Fibroblast of skin of left quadriceps (primary cell): ENCODE results near the gene MXRA7.

ENCODE experiments used
- DNase-seq, 2 experiments: peaks; one replicate each; pipeline ENCODE4 v3.0.0-alpha.2; 2013; ENCODE audit warnings: low read depth in 2 of 2

Gene MXRA7

DNA sequence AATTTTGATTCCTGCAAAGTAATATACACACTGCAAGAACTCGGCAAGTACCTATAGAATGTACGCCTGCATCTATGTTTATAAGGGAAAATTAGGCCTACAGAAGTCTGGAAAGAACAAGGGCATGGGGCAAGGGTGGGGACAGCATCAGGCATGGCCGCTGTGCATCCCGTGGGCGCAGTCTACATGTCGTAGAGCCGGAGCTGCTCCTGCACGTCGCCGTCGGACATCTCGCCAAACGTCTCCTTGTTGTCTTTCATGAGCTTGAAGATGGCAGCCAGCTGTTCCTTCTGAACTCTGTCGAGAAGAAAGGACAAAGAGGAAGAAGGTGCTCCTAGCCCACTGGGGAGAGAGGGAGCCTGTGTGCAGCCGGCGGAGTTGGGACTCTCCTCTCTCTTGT, 33.4 kb downstream of the MXRA7 start:
- DNase-seq = no peak

DNA sequence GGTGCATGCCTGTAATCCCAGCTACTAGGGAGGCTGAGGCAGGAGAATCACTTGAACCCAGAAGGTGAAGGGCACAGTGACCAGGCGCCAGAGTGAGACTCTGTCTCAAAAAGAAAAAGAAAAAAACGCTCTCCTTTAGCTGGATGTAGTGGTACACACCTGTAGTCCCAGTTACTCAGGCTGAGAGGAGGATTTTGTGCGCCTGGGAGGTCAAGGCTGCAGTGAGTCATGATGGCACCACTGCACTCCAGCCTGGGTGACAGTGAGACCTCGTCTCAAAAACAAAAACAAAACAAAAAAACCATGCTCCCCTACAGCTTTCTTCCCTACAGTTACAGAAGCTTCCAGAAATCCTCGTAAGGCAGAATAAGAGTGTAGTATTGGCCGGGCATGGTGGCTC, 34.1 kb downstream of the MXRA7 start:
- DNase-seq = no peak

DNA sequence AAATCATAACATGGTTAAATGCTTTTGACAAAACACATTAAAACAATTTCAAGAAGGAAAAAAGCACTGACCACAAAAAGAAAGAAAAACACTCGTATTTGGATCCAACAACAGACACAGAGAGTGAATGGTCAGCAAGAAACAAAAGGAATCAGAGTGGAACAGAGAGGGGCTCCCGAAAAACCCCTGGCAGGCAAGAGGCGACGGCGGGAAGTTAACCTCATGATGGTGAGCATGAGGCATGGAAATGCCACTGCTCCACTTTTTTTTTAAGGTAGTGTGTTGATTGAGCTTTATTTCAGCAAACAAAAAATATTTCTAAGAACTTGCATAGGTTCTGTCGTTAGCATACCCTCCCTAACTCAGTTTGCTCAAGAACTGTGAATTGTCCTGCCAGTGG, 35.1 kb downstream of the MXRA7 start:
- DNase-seq = no peak

DNA sequence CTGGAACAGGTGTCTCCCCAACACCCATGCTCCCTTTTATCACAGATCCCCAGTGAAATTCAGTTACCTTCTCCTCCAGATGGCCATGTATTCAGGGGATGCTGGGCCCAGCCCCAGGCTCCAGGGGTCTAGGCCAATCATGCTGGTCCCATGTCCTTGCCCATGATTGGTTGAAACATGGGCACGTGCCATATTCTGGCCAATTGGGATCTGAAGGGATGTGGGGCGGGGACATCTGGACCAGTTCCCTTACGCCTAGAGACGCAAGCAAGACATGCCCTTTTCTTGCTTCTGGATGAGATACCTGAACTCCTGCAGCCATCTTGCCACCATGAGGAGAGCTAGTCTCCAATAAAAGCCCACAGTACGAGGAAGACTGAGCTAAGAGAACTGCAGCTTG, 36.2 kb downstream of the MXRA7 start:
- DNase-seq = no peak

DNA sequence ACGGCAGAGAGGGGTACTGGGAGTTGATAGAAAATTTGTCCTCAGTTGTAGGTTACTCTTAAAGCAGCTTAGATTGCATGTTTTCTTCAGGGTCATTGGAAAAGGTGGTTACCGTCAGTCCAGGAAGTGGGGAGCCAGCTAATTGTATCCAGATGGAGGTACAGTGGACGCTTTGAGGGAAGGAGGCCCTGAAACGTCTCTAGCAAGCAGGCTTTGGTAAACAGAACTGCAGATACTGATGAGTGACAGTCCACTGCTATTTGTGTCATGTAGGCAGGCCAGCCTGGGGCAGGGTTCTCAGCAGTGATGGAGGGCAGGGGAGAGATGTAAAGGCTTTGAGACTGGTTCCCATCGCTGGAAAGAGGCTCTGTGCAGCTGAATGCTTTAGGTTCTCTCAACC, 37.0 kb downstream of the MXRA7 start:
- DNase-seq = peak; percentile 26 to 34

DNA sequence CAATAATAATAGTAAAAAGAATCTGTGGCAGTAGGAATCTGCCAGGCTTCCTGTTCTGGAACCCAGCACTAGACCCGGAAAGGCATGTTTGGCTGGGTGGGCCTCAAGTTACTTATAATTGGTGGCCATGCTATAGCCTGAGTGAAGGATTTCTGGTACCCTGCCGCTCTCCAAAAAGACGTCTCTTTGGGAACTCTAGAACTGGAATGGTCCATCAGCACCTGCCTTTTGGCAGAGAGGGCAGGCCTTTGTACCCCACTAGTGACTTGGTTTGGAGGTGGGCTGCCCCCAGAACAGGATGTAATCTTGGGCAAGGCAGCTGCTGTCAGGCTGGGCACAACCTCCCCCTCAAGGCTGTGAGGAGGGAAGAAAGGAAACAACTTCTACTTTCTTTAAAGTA, 37.9 kb downstream of the MXRA7 start:
- no peak for DNase-seq

DNA sequence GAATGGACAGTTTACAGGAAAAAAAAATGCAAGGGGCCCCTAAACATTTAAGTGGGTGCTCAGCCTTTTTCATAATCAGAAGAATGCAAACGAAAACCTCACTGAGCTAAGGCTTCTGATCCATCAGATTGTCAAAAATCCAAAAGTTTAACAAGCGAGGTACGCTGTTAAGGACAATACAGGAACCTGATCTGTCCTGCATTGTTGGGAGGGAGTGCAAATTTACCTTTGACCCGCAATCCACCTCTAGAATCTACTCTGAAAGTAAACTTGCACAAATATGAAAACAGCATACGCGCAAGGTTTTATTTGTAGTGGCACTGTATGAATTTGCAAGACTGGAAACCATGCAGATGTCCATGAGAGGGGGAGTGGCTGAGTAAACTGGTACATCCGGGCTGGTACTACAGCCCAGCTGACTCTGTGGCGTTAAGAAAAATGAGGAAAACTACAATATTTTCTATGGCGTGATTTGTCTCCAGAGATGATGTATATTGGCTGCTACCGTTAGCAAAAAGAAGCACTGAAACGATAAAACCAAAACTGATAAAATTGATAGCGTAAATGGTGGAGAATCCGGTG, 38.4 kb downstream of the MXRA7 start:
- no peak for DNase-seq

DNA sequence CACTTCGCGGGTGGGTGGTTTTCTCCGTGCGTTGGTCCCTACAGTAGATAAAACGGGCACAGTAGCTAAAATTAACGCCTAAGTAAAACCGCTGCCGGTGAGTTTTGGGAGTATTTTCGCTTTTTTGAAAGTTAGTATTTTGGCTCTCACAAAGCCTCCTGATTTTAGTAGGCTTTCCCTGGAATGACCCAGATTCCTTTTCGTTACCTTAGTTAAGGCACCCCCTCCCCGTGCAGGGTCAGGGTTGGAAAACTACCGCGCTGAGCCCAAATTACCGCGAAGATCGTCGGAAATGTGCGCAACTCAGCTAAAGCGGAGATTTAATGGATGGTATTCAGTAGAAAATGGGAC, 38.9 kb downstream of the MXRA7 start:
- DNase-seq = no peak

DNA sequence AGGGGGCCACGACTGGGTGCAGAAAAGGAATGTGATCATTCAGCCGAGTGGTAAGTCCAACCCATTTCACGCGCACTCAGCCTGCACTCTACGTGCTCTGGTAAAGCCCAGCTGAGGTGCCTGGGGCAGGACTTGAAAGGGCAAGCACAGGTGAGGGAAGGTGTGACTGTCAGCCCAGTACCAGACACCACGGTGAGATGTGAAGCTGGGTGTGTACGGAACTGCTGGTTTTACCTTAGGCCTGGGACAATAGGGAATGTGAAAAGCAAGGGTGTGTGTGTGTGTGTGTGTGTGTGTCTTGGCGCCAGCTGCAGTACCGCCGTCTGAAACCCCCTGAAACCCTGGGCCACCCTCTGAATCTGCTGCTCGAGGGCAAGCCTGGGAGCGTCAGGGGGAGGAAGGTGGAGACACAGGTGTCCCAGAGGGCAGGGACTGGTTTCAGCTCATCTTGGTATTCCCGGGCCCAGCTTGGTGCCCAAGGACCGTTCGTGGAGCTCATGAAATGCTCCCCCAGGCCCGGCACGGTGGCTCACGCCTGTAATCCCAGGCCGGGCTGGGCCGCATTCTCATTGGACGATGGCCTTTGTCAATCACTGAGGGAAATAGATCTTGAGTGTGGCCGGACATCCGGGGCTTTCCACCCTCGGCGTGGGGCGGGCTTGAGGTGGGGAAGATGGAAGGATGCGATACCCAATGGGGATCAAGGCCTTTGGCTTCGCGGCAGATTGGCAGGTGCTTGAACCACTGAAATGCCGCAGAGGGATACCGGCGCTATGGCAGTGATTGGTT, 39.4 kb downstream of the MXRA7 start:
- DNase-seq = peak; percentile 100

DNA sequence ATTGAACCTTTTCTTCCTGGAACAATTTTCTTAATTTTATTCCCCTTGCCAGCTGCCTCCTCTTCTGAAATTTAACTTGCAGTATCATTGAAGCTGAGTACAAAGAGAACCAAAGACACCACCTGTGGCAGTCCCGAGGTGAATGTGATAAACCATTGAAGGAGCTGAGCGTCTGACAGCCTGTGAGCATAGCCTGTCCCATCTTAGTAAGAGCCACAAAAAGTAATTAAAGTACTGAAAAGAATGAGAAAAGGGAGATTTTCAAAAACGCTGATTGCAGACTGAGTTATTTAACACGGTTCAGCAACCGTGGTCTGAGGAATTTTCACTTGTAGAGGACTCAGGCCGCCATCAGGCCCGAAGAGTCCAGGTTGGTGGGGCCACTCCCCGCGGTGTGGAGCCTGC, 40.0 kb downstream of the MXRA7 start:
- no peak for DNase-seq

DNA sequence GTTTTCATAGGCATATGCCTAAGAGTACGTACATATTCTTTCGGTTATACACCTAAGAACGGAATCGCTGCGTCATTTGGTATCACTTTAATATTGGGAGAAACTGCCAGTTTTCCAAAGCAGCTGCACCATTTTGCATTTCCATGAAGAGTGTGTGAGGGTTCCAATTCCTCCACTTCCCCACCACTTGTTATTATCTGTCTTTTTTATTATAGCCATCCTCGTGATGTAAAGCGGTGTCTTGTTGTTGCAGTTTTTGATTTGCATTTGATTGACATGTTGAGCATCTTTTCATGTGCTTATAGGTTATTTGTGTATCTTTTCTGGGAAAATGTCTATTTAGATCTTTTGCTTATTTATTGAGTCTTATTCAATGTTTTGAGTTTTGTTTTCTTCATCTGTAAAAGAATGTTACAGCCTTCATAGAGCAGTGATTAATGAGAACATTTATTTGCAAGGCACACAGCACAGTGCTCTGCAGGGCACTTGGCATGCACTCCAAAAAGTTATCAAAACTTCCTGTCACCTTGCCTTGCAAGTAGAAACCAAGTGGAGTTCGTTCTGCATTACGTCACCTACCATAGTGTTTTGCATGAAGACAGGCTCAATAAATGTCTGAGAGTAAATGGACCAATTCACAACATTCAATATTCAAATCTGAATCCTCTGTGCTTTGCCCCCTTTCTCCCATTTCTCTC, 40.6 kb downstream of the MXRA7 start:
- DNase-seq = no peak

DNA sequence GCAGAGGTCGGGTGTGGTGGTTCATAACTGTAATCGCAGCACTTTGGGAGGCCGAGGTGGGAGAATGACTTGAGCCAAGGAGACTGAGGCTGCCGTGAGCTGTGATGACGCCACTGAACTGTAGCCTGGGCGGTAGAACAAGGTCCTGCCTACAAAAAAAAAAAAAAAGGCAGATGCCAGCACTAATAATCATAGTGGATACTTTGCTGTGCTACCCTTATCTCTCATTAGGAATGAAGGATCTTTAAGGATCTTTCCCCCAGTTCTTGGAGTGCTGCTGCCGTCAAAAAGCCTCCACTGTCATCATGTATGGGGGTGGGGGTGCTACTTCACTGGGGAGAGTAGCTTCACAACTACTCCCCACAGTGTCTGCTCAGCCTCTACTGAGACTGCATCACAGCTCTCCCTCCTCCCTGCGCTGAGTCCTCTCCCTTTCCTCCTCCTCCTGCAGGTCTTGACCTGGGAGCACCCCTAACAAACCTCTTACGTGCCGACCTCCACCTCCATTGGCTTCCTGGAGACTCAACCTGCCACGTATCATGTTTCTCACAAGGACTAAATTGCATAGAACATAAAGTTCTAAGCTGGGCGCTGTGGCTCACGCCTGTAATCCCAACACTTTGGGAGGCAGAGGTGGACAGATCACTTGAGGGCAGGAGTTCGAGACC, 42.8 kb downstream of the MXRA7 start:
- no peak for DNase-seq

DNA sequence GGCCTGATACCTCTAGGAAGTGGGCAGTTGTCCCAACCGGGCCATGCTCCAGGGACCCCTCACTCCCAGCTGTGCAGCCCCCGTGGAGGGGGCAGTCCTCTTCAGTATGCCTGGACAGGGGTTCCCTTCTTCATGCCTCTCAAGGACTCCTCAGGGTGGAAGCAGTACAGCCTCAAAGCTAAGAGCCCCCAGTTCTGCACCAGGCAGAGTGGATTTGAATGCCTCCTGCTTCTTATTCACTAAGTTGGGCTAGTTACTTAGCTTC, 43.3 kb downstream of the MXRA7 start:
- no peak for DNase-seq

DNA sequence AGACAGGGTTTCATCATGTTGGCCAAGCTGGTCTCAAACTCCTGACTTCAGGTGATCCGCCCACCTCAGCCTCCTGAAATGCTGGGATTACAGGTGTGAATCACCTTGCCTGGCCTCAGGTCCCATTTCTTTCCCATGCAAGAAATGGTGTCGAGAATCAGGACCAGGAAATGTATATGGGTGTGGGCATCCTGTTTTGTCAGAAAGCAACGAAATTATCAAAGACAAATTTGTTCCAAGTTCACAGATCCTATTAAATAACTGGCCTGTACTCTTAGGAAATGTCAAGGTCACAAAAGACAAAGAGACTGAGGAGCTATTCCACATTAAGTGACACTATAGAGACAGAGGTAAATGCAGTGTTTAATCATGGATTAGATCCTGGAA, 50.1 kb downstream of the MXRA7 start:
- DNase-seq = no peak

DNA sequence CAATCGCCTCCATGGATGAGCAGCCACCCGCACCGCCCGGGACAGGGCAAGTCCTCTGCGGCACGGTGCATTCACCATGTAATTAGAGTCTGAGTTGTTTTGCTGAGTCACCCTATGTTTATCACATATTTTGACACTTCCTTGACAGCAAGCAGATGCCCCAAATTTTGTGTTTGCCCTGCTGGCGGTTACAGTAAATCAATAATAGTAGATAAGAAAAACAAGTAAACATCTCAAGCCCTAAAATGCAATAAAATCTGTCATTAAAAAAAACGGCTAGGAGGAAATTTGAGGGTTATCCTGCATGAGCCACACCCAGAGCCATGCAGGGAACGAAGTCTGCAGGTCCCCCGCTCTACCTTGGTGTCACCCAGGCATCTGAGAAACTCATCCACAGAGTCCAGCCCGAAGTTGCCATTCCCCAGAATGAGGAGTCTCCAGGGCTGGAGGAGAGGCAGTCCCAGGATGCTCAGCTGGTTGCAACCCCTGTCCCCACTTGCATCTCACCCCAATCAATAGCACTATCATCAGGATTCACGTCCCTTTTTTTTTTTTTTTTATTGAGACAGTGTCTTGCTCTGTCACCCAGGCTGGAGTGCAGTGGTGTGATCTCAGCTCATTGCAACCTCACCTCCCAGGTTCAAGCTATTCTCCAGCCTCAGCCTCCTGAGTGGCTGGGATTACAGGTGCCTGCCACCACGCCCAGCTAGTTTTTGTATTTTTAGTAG, 50.7 kb downstream of the MXRA7 start:
- DNase-seq = no peak

DNA sequence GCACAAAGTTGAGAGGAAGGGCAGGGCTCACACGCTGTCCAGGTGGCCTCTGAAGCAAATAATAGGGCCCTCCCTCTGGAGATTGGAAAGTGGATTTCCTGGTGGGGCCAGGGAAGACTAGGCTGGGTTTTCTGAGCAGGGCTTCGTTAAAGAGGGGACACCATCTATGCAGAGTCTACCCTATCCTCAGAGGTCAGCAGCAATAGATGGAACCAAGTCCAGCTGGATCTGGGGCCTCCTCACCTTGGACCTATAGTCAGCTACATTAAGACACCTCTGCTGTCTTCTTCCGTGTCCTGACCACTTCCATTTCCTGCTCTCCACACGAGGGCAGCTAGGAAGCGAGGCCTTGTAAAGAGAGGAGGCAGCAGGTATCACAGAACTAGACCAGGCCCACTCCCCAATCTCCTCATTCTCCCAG, 52.5 kb downstream of the MXRA7 start:
- DNase-seq = no peak

DNA sequence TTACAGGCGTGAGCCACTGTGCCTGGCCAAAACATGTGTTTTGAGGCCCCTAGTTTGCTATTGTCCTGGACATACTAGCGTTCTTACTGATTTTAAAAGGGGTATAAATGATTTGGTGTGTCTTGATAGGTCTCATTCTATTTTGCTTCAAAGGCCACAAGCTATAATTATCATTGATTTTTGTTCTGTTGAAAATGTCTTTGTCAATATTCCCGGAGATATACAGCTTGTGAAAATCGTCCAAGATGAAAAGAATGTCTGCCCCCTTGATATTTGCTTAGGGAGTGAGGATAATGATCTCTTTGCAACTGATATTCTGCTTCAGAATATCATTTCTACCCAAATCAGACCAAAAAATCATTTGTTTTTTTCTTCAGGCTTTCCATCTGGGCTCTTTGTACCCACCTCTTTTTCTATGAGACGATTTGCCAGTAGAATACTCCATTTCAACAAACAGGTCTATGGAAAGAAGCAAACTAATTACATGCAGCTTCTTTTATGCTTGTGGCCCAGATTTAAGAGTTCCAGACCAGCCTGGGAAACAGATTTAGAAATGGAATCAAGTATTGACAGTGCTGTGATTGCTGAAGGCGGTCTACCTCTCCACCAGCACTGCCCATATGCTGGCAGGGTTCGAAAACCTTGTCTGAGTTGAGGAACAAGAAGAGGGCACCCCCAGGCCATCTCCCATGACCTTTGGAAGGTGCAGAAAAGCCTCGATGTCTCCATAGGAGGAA, 53.1 kb downstream of the MXRA7 start:
- DNase-seq = no peak

DNA sequence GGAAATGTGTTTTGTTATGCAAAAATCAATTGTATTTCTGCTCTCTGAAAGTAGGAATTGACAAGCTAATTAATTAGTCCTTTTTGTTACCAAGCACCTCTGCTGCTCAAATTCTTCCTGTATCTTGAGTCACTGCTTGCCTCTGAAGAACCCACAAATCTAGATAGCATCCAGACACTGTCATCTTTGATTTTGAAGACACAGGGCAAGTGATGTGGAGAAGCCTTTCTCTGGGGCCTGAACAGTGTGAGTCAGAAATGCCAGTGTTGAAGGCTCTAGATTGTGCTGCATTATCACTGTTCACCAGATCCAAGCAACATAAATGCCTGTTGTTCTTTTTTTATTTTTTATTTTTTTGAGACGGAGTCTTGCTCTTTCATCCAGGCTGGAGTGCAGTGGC, 56.4 kb downstream of the MXRA7 start:
- DNase-seq = no peak

DNA sequence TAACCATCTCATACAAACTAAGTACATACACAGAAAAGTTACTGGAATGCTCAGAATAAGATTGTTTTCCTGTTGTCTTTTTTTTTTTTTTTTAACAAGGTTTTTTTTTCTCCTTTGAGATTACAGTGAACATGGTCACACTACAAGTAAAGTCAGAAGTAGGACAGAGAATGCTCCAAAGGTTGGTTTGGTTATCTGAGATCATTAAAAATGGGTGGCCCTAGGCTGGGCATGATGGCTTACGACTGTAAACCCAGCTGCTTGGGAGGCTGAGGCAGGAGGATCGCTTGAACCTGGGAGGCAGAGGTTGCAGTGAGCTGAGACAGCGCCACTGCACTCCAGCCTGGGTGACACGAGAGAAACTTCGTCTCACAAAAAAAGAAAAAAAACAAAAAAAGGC, 60.3 kb downstream of the MXRA7 start:
- no peak for DNase-seq

DNA sequence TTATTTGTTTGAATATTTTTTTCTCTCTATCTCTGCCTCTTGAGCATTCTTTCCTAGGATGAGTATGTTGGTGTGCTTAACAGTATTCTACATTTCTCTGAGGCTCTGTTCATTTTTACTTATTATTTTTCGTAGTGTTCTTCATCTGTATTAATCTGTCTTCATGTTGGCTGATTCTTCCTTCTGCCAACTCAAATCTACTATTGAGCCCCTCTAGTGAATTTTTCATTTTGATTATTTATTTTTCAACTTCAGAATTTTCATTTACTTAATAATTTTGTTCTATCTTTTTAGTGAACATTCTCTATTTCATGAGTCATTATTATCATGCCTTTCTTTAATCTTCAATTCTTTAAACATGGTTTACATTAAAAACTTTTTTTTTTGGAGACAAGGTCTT, 64.1 kb downstream of the MXRA7 start:
- no peak for DNase-seq

DNA sequence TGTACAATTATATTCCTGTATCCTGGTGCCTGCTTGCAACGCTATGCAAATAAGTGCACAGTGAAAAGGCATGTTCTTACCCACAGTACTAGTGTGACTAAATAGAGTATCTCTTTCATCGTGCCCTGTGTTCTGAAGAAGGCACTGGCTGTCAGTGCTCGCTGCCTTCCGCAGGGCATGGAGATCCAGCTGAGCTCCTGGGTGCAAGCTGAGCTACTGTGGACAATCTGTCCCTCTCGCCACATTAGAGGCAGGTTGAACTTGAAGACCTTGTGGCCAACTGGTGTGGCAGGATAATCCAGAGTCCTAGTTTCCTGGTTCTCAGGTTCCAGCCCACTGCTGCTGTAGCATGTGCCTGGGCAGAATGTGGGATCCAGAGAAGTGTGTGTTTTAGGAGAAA, 65.3 kb downstream of the MXRA7 start:
- no peak for DNase-seq

DNA sequence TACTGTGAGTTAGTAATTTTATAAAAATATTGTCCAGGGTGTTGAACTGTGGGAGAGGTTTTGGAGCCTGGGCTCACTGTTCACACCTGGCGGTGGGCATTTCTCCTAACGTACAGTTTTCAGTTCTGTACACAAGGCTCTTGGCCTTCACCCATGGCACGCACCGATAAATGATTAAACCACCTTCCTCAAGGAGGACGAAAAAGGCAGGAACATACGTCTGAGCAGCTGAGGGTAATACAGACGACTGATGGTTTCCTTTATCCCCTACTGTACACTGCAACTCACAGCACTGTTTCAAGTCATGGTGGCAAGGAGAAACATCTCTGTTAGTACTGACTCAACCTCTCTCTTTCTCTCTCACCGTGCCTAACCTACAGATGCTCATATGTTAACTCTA, 65.8 kb downstream of the MXRA7 start:
- no peak for DNase-seq
